HepG2 (cell line): ENCODE measurements around the gene POC1A. TPM values are rescaled to one million over a fixed set of nuclear protein-coding genes. Genes with fewer than 3 reads are reported as not detected.

ENCODE experiments used
- KLF12 ChIP-seq: sonication (generic); formaldehyde crosslinking; IDR thresholded peaks from 2 replicates; pipeline ENCODE4 v1.4.0; 2020; ENCODE audit warnings: missing genetic modification reagents, borderline replicate concordance
- SKI ChIP-seq: fragments of 450-650 bp; IDR thresholded peaks from one replicate; pipeline ENCODE4 v1.6.1; 2018; ENCODE audit warnings: mild to moderate bottlenecking; ENCODE audit not compliant: partially characterized antibody
- TBX3 ChIP-seq: fragments of 450-650 bp; IDR thresholded peaks from 2 replicates; pipeline ENCODE4 v1.6.1; 2017; ENCODE audit warnings: antibody characterized with exemption, mild to moderate bottlenecking, inconsistent platforms, borderline replicate concordance
- ZFP1 ChIP-seq: IDR thresholded peaks from 2 replicates; pipeline ENCODE4 v1.6.1; 2016
- polyA plus RNA-seq, 8 experiments: library from polyadenylated mRNA; depleted of rRNA in 3 of 8; stranded (reverse) in 7 of 8; unstranded in 1 of 8; fragments of >200 nt; fragmentation: Illumina TruSeq in 4 of 8; extraction: Trizol in 4 of 8; gene quantifications; 2 replicates each; pipeline versions ENCODE4 v1.2.1 to v1.2.3, GENCODE V29; 2011 to 2016; ENCODE audit warnings: low read depth in 4 of 8, missing spikeins in 1 of 8, mixed read lengths in 1 of 8; ENCODE audit not compliant: insufficient read depth in 1 of 8
- total RNA-seq, 5 experiments: library from RNA; depleted of rRNA; stranded (reverse); fragments of >200 nt; fragmentation: Illumina TruSeq; extraction: Trizol; gene quantifications; 2 replicates each; pipeline ENCODE4 v1.2.3, GENCODE V29; 2016; ENCODE audit warnings: low read depth in 1 of 5
- TF ChIP-seq, protein P1 (sequence below): sonication (generic); formaldehyde crosslinking; IDR thresholded peaks from 2 replicates; pipeline ENCODE4 v1.4.0; 2020; ENCODE audit warnings: missing genetic modification reagents, borderline replicate concordance
- TF ChIP-seq, protein P2 (sequence below): sonication (generic); formaldehyde crosslinking; IDR thresholded peaks from 2 replicates; pipeline ENCODE4 v1.8.0; 2023; ENCODE audit warnings: mild to moderate bottlenecking, missing genetic modification reagents
- TF ChIP-seq, protein P3 (sequence below): sonication (generic); formaldehyde crosslinking; IDR thresholded peaks from 2 replicates; pipeline ENCODE4 v1.4.0; 2020; ENCODE audit warnings: low read depth, missing genetic modification reagents
- TF ChIP-seq, protein P4 (sequence below): sonication (generic); formaldehyde crosslinking; IDR thresholded peaks from 2 replicates; pipeline ENCODE4 v1.4.0; 2020; ENCODE audit warnings: missing genetic modification reagents
- TF ChIP-seq, protein P5 (sequence below): sonication (generic); formaldehyde crosslinking; IDR thresholded peaks from 2 replicates; pipeline ENCODE4 v1.5.1; 2020; ENCODE audit warnings: missing genetic modification reagents, mild to moderate bottlenecking, borderline replicate concordance

The POC1A gene
- total and polyA plus RNA-seq, 2 of the 13 experiments (the other 11 are each of a cell fraction or from before 2014, with no cell fraction given), result 14.6 to 20.0 TPM

DNA sequence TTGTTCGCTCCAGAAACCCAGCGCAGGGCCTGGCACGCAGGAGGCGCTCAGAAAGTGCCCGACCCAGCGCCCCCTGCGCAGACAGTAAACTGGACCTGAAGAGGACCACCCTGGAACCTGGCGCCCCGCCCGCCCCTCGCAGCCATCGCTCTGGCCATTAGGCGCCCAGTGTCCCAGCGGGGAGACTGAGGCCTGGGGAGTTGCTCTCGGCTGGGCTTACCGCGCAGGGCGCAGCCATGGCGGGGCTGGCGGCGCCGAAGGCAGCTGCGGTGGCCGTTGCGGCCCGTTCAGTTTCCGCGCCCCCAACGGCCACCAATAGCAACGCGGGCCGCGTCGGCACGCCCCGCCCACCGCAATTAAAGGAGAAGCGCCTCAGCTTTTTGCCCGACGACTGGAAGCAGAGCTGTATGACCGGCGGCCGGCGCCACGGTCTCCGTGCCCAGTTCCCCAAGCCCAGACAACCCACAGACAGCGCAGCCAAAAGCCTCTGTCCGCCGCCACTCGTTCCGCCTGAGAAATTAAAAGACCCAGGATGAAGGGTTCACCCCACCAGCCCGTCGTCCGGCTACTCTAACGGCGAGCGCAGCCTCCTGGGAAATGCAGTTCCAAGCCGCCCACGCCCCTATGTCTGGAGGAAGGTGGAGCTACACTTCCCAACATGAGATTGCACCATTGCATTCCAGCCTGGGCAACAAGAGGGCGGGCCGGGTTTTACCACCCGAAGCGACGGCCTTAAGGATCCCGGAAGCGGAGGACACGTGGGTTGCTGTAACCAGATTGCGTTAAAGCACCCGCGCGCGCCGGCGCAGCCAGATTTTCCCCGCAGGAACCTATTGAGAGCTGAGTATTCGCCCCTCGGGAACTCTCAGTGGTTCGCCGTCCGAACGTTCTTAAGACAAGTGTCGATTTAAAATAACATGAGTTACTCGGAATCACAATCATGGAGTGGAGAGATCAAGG is at the start of gene POC1A (continued):
- TF ChIP-seq, protein P1, sequence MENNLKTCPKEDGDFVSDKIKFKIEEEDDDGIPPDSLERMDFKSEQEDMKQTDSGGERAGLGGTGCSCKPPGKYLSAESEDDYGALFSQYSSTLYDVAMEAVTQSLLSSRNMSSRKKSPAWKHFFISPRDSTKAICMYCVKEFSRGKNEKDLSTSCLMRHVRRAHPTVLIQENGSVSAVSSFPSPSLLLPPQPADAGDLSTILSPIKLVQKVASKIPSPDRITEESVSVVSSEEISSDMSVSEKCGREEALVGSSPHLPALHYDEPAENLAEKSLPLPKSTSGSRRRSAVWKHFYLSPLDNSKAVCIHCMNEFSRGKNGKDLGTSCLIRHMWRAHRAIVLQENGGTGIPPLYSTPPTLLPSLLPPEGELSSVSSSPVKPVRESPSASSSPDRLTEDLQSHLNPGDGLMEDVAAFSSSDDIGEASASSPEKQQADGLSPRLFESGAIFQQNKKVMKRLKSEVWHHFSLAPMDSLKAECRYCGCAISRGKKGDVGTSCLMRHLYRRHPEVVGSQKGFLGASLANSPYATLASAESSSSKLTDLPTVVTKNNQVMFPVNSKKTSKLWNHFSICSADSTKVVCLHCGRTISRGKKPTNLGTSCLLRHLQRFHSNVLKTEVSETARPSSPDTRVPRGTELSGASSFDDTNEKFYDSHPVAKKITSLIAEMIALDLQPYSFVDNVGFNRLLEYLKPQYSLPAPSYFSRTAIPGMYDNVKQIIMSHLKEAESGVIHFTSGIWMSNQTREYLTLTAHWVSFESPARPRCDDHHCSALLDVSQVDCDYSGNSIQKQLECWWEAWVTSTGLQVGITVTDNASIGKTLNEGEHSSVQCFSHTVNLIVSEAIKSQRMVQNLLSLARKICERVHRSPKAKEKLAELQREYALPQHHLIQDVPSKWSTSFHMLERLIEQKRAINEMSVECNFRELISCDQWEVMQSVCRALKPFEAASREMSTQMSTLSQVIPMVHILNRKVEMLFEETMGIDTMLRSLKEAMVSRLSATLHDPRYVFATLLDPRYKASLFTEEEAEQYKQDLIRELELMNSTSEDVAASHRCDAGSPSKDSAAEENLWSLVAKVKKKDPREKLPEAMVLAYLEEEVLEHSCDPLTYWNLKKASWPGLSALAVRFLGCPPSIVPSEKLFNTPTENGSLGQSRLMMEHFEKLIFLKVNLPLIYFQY (CRISPR knock-in tag), result no peak; the same call in 1 of the 2 replicates
- TF ChIP-seq, protein P2, sequence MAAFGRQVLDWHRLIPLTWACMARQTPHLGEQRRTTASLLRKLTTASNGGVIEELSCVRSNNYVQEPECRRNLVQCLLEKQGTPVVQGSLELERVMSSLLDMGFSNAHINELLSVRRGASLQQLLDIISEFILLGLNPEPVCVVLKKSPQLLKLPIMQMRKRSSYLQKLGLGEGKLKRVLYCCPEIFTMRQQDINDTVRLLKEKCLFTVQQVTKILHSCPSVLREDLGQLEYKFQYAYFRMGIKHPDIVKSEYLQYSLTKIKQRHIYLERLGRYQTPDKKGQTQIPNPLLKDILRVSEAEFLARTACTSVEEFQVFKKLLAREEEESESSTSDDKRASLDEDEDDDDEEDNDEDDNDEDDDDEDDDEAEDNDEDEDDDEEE, result no peak
- TF ChIP-seq, protein P3, sequence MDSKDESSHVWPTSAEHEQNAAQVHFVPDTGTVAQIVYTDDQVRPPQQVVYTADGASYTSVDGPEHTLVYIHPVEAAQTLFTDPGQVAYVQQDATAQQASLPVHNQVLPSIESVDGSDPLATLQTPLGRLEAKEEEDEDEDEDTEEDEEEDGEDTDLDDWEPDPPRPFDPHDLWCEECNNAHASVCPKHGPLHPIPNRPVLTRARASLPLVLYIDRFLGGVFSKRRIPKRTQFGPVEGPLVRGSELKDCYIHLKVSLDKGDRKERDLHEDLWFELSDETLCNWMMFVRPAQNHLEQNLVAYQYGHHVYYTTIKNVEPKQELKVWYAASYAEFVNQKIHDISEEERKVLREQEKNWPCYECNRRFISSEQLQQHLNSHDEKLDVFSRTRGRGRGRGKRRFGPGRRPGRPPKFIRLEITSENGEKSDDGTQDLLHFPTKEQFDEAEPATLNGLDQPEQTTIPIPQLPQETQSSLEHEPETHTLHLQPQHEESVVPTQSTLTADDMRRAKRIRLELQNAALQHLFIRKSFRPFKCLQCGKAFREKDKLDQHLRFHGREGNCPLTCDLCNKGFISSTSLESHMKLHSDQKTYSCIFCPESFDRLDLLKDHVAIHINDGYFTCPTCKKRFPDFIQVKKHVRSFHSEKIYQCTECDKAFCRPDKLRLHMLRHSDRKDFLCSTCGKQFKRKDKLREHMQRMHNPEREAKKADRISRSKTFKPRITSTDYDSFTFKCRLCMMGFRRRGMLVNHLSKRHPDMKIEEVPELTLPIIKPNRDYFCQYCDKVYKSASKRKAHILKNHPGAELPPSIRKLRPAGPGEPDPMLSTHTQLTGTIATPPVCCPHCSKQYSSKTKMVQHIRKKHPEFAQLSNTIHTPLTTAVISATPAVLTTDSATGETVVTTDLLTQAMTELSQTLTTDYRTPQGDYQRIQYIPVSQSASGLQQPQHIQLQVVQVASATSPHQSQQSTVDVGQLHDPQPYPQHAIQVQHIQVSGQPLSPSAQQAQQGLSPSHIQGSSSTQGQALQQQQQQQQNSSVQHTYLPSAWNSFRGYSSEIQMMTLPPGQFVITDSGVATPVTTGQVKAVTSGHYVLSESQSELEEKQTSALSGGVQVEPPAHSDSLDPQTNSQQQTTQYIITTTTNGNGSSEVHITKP (CRISPR knock-in tag), result peak; percentile 97
- TF ChIP-seq, protein P4, sequence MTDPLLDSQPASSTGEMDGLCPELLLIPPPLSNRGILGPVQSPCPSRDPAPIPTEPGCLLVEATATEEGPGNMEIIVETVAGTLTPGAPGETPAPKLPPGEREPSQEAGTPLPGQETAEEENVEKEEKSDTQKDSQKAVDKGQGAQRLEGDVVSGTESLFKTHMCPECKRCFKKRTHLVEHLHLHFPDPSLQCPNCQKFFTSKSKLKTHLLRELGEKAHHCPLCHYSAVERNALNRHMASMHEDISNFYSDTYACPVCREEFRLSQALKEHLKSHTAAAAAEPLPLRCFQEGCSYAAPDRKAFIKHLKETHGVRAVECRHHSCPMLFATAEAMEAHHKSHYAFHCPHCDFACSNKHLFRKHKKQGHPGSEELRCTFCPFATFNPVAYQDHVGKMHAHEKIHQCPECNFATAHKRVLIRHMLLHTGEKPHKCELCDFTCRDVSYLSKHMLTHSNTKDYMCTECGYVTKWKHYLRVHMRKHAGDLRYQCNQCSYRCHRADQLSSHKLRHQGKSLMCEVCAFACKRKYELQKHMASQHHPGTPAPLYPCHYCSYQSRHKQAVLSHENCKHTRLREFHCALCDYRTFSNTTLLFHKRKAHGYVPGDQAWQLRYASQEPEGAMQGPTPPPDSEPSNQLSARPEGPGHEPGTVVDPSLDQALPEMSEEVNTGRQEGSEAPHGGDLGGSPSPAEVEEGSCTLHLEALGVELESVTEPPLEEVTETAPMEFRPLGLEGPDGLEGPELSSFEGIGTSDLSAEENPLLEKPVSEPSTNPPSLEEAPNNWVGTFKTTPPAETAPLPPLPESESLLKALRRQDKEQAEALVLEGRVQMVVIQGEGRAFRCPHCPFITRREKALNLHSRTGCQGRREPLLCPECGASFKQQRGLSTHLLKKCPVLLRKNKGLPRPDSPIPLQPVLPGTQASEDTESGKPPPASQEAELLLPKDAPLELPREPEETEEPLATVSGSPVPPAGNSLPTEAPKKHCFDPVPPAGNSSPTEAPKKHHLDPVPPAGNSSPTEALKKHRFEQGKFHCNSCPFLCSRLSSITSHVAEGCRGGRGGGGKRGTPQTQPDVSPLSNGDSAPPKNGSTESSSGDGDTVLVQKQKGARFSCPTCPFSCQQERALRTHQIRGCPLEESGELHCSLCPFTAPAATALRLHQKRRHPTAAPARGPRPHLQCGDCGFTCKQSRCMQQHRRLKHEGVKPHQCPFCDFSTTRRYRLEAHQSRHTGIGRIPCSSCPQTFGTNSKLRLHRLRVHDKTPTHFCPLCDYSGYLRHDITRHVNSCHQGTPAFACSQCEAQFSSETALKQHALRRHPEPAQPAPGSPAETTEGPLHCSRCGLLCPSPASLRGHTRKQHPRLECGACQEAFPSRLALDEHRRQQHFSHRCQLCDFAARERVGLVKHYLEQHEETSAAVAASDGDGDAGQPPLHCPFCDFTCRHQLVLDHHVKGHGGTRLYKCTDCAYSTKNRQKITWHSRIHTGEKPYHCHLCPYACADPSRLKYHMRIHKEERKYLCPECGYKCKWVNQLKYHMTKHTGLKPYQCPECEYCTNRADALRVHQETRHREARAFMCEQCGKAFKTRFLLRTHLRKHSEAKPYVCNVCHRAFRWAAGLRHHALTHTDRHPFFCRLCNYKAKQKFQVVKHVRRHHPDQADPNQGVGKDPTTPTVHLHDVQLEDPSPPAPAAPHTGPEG (CRISPR knock-in tag), result 0 out of 2 replicates have a peak, but pooled peaks have one; percentile 45
- TF ChIP-seq TBX3 (no peak), ZFP1 (CRISPR knock-in tag) (no peak; the same call in 1 of the 2 replicates), SKI (no peak), KLF12 (CRISPR knock-in tag) (0 out of 2 replicates have a peak, but pooled peaks have one; percentile 25)
- TF ChIP-seq, protein P5, sequence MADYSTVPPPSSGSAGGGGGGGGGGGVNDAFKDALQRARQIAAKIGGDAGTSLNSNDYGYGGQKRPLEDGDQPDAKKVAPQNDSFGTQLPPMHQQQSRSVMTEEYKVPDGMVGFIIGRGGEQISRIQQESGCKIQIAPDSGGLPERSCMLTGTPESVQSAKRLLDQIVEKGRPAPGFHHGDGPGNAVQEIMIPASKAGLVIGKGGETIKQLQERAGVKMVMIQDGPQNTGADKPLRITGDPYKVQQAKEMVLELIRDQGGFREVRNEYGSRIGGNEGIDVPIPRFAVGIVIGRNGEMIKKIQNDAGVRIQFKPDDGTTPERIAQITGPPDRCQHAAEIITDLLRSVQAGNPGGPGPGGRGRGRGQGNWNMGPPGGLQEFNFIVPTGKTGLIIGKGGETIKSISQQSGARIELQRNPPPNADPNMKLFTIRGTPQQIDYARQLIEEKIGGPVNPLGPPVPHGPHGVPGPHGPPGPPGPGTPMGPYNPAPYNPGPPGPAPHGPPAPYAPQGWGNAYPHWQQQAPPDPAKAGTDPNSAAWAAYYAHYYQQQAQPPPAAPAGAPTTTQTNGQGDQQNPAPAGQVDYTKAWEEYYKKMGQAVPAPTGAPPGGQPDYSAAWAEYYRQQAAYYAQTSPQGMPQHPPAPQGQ (CRISPR knock-in tag), result no peak
